Stimulated activated CD4-positive, alpha-beta T cell treated with anti-CD3 and anti-CD28 coated beads, Interleukin-12 subunit alpha, Interleukin-12 subunit beta, amount 100 ng/mL, for 24 hours (primary cell): ENCODE data around the gene KLHL5.
"Not testable (repeated sequence)": the region's sequence is repeated elsewhere in the genome, so short reads cannot be mapped to it uniquely, and the experiment has no call there.

Experiments used
- DNase-seq, 2 experiments: peaks; one replicate each; pipeline ENCODE4 v3.0.0-alpha.2; 2020; ENCODE audit warnings: low read depth in 2 of 2

KLHL5 gene

DNA sequence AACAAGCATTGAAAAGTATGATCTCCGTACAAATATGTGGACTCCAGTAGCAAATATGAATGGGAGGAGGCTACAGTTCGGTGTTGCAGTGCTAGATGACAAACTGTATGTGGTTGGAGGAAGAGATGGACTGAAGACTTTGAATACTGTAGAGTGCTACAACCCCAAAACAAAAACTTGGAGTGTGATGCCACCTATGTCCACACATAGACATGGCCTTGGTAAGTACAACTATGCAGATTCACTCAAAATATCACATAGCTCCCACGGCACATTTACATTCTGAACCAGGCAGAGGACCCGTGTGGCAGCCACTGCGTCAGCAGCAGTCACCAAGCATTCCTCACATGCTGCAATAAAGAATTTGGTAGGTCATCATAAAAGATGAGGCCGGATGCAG lies 41.3 kb downstream of the KLHL5 start:
- no peak for DNase-seq

DNA sequence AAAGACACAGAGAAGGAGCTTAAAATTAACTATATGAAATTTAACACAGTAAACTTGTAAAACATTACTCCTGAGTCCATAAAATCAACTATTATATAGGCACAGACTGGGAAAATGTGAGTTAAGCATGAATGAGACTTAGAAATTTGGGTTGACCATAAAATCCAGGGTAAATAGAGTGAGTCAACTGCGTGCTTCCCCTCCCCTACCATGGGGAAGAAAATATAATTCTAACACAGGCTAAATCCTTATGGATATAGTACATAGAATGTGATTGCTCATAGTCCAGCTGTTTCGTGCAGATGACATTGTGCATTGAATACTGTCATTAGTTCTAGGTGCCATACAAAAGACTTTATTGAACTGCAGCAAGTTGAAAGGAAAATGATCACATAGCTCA lies 42.2 kb downstream of the KLHL5 start:
- no peak for DNase-seq

DNA sequence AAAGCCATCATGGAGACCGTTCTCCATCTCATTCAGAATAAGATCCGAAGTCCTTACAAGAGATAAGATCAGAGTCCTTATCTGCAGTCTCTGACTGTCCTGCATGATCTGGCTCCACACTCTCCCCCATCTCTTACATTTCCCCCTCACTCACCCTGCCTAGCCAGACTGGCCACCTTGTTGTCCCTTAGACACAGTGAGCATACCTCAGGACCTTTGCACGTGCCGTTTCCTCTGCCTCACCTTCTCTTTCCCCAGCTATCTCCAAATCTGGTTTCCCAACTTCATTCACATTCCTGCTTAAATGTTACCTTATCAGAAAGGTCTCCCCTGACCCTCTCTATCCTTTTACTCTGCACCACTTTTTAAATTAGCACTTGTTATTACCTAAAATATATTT lies 44.0 kb downstream of the KLHL5 start:
- DNase-seq = no peak

DNA sequence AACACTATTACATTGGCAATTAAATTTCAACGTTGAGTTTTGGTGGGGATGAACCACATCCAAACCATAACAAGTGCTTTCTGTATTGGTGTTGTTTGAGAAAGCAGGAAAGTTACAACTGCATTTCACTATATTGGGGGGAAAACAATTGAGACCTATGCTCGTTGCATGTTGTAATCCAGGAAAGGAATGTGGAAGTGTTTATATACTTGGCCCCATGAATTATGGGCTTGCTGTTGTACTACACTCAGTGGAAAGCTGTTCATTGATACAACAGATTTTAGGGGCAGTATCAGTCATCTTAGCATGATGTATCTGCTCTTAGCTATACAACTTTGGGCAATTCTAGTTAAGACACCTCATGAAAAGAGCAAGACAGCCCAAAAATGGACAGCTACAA lies 52.4 kb downstream of the KLHL5 start:
- DNase-seq = no peak

DNA sequence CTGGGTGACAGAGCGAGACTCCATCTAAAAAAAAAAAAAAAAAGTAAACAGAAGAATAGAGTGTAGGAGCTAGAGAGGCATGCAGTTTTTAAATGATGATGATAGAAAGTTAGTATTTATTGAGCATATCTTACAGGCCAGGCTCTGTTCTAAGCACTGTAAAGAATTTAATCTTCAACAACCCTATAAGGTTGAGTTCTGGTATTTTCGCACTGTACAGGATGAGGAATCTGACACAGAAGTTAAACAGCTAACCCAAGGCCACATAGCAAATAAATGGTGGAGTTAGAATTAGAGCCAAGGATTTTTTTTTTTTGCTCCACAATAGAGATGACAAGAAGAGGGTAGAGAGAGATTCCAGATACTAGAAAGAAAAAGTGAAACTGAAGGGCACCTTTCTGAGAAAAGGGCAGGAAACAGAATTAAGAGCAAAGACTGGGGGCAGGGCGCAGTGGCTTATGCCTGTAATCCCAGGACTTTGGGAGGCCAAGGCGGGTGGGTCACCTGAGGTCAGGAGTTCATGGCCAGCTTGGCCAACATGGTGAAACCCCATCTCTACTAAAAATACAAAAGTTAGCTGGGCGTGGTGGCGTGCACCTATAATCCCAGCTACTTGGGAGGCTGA lies 56.1 kb downstream of the KLHL5 start:
- DNase-seq = no peak

DNA sequence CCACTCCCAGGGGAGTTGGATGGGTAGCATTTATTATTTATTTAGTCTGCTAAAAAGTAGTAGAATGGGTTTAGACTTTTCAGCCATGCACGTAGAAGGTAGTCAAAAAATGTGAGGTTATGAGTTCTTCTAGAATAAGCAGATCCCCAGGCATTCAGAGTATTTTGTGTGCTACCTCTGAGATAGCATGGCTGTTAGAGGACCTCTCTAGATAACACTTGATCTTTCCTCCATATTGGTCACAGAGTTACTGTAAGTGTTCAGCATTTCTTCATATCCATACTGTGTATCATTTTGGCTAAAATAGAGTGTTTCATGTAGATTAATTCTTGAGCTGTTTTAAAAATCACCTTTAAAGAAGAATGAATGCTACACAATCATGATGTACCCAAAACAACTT lies 58.4 kb downstream of the KLHL5 start:
- DNase-seq = no peak

DNA sequence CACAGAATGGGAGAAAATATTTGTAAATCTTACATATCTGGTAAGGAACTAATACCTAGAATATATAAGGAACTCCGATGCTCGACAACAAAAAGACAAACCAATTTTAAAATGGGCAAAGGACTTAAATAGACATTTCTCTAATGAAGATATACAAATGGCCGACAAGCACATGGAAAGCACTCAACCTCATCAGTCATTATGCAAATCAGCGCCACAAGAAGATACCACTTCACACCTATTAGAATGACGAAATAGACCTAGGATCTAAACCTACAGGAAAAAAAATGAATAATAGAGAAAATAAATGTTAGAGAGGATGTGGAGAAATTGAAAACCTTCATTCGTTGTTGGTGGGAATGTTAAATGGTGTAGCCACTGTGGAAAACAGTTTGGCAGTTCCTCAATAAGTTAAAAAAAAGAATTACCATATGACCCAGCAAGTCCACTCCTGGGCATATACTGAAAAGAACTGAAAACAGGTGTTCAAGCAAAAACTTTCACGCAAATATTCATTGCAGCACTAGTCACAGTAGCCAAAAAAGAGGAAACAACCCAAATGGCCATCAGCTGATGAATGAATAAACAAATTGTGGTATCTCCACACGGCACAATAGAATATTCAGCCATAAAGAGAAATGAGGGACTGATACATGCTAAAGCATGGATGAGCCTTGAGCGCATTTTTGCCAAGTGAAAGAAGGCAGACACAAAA lies 63.0 kb downstream of the KLHL5 start:
- no peak for DNase-seq

DNA sequence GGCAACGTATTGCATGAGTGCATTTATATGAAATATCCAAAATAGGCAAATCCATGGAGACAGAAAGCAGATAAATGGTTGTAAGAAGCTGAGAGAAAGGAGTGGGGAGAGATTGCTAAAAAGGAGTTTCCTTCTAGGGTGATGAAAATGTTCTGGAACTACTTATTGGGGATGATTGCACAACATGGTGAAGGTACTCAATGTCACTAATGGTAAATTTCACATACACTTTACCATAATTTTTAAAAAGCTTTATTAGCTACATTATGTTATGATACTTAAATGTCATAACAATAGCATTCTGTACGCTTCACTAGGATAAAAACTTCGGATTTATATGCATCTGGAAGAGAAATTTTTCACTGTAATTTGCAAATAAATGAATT lies 63.6 kb downstream of the KLHL5 start:
- DNase-seq = no peak

DNA sequence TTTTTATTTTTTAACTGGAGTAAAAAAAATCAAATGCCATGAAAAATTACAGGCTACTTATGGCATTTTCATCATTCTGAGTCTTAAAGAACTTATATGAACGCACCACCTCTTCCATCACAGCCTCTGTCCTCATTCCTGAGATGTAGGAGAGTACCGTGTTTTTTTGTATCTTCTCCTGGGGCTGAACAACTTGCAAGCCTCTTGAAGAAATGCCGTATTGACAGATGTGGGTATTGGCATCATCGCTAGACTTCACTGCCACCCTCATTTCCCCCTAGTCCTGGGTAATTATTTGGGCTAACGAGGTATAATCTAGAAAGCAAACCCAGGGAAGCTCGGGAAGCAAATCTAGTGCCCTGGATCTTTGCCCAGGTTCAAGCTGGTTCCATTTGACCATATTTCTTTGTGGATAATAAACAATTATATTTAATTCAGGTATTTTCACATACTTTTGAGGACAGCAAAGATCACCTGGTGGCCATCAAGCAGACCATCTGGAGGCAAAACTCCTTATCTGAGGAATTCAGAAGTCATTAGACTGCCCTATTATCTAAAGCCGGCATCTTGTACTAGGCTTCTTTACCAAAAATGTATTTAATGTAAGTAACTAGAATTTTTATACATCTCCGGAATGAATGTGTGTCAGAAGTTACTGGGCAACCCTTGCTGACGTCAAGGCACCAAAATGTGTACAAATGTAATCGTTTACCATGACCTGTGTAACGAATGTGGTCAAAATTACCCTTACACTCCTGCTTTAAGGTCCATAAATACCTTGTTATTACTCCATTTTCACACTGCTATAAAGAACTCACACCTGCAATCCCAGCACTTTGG lies 64.4 kb downstream of the KLHL5 start:
- DNase-seq = no peak

DNA sequence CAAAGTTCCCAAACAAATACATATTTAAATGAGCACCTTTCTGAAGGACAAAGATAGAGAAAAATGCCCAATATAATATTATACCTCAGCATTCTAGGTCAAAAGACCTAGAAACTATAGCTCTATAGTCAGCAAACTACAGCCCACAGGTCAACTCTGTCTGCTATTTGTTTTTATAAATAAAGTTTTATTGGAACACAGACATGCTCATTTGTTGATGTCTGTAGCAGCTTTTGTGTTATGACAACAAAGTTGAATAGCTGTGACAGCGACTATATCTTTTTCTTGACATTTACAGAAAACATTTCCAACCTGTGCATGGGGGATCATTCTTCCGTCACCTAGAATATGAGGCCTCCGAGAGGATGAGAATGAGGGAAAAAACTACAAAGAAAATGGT lies 71.6 kb downstream of the KLHL5 start:
- DNase-seq = no peak

DNA sequence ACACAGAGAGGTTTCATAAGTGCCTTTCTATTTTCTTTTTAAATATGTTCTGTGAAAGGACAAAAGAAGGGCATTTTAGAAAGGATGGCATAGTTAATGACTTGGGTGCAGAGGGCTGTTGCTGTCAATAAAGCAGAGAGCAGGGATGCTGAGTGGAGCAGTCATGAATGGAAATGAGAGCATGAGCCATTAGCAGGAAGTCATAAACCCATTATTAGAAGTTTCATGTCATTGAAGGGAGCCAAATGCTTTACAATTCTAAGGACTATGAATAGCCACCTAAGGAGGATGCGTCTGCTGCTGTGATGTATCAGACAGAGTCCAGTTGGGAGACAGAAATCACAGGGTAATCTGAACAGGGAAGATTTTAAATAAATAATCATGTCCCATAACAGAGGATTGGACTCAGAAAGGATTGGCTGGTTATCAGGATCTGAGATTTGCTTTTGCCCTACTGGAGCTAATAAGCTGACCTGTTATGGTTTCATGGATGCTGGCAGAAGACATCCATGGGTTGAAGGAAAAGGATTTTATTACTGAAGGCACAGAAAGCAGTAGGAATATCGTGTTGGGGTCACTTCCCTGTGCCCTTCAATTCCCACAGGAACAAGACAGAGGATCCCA lies 72.8 kb downstream of the KLHL5 start:
- no peak for DNase-seq

DNA sequence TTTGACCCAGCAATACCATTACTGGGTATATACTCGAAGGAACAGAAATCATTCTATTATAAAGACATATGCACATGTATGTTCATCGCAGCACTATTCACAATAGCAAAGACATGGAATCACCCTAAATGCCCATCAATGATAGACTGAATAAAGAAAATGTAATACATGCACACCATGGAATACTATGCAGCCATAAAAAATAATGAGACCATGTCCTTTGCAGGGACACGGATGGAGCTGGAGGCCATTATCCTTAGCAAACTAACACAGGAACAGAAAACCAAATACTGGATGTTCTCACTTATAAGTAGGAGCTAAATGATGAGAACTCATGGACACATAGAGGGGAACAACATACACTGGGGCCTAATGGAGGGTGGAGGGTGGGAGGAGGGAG lies 76.2 kb downstream of the KLHL5 start:
- DNase-seq = not testable (repeated sequence)

DNA sequence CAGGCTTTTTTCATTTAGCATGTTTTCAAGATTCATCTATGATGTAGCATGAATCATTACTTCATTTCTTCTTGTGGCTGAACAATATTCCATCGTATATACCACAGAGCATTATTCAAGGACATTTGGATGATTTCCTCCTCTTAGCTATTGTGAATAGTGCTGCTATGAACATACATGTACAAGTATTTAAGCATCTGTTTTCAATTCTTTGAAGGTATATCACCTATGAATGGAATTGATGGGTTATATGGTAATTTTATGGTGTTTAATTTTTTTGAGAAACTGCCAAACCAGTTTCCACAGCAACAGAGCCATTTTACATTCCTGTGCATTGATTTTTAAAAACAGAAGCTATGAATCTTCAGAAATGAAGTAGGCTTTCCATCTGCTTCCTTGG lies 84.2 kb downstream of the KLHL5 start:
- DNase-seq = no peak

DNA sequence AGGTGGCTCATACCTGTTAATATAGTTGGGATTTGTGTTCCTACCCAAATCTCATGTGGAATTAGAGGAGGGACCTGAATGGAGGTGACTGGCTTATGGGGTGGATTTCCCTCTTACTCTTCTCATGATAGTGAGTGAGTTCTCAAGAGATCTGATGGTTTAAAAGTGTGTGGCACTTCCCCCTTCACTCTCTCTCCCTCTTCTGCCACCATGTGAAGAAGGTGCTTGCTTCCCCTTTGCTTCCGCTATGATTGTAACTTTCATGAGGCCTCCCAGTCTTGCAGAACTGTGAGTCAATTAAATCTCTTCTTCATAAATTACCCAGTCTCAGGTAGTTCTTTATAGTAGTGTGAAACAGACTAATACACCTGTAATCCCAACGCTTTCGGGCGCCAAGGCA lies 92.0 kb downstream of the KLHL5 start:
- no peak for DNase-seq

DNA sequence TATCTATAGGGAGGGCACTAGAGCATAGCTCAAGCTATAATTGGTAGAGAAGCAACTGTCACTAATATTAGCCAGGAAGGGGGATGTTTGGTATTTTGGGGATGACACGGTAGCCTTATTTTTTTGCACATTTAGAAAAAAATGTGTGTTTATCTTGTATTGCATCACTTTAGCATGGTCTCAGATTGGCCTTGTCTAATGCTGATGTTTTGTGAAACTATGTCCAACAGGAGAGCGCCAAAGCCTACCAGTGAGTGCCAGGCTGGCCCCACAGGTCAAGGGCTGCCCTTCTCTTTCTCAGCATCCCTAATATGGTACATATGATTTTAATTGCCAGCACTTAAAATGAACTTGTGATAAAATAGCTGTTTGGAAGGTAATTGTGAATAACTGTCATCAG lies 95.5 kb downstream of the KLHL5 start:
- DNase-seq = no peak

DNA sequence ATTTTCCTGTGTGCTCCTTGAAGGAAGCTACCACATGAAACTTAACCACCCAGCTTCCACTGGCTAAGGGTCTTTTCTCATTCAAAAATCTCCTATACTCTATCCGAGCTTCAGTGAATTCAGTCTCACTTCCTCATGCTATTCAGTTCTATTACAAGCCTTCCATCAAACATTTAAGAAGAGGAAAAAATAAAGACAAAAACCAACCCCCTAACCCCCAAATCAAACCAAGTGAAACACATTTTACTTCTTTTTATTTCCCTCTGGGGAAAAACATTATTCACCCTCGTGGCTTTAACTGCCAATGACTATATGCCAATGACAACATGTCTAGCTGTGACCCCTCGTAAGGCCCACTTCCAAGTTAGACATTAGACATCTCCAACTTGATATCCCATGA lies 104.1 kb downstream of the KLHL5 start:
- DNase-seq = no peak

DNA sequence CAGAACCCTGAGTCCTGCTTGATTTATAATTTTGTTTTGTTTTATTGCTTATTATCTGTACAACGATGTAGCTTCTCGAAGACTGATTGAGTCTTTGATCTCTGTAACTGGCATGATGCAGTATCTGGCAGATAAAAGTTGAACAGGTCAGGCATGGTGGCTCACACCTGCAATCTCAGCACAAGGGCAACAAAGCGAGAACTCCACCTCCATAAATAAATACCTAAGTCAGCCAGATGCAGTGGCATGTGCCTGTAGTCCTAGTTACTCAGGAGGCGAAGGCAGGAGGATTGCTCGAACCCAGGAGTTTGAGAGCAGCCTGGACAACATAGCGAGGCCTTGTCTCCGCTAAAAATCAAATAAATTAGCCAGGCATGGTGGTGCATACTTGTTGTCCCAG lies 104.6 kb downstream of the KLHL5 start:
- DNase-seq = no peak

DNA sequence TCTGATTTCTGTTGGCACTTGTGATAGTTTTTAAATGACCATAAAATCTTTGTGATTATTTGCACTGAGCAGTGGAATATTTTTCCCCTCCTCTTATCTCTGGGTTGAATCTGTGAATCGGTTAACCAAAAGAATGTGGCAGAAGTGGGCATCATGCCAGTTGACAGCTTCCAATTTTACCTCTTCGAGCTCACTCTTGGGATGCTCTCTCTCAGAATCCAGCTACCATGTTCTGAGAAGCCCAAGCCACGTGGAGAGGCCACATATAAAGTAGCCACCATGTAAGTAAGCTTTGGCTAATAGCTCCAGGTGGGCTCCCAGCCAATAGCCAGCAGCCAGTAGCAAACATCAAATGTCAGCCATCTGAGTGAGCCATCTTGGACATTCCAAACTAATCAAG lies 107.4 kb downstream of the KLHL5 start:
- no peak for DNase-seq

DNA sequence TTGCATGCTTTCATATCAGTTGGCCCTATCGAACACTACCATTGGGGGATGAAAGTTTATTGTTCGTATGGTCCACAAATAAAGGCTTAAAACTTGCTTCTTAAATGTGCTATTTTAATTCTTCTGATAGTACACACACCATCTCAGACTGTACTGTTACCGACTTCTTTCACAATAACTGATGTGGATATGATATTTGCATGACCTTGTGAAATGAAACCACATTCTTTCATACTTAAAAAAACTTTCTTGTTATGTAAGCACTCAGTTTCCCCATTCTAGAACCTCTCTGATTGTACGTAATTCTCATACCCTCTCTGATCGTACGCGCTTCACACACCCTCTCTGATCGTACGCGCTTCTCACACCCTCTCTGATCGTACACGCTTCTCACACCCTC lies 108.3 kb downstream of the KLHL5 start:
- DNase-seq = no peak
